NCI-H446 (cell line): Measurements from ENCODE around the gene MAGEB2.
"Not testable (repeated sequence)": the region's sequence is repeated elsewhere in the genome, so short reads cannot be mapped to it uniquely, and the experiment has no call there.

Experiments used
- DNase-seq, 2 experiments: peaks; one replicate each; lab custom pipeline; 2025; lab: John Stamatoyannopoulos, UW

The MAGEB2 gene, protein sequence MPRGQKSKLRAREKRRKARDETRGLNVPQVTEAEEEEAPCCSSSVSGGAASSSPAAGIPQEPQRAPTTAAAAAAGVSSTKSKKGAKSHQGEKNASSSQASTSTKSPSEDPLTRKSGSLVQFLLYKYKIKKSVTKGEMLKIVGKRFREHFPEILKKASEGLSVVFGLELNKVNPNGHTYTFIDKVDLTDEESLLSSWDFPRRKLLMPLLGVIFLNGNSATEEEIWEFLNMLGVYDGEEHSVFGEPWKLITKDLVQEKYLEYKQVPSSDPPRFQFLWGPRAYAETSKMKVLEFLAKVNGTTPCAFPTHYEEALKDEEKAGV

DNA sequence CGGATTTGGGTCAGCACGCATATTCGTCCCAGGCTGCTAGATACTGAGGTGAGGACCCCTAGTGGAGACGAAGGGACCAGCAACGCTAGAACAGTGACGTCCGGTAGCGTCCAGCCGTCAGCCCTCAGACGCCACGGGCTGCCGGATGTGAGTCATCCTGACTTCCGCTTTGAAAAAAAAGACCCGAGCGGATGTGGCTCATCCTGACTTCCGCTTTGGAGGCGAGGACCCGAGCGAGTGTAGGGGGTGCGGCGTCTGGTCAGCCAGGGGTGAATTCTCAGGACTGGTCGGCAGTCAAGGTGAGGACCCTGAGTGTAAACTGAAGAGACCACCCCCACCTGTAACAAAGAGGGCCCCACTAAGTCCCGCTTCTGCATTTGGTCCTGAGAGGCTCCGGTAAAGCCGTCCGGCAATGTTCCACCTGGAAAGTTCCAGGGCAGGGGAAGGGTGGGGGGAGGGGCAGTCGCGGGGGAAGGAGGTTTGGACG is at the start of gene MAGEB2:
Gene MAGEB2 (plus strand): TSS at position 207 of the 487 bp plus-strand sequence. CDS start 3,018 bp downstream, outside the sequence.
- DNase-seq = no peak

DNA sequence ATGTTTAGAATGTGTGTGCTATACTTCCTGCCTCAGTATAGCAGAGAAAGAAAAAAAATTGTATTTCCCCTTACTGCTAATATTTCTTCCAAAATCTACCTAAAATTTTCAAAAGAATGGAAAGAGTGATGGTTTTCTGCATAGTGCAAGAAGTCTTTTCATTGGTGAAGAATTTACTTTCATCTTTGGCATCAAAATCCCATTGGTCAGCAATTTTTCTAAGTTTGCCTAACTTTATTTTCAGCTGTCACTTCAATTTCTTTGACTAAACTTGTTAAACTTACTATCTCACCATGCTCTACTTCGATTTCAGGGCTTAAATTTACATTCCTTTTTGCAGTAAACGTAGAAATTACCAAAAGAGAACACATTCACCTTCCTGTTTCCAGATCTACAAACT is 44.5 kb upstream of the MAGEB2 start:
- no peak for DNase-seq

DNA sequence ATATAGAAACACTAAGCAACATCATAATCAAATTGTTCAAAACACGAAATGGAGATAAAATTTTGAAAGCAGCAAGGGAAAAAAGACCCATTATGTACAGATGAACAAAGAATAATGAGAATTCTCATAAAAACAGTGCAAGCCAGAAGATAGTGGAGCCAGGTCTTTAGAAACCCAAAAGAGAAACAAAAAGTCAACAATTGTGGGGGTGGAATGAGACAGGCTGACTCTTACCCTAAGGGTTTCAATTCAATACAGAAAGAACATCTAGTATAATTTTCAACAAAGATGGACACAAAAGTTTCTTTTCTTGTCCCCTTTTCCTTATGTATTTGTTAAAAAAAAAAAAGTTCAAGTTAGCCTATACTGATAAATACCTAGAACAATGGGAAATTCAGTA is 34.0 kb upstream of the MAGEB2 start:
- DNase-seq = no peak

DNA sequence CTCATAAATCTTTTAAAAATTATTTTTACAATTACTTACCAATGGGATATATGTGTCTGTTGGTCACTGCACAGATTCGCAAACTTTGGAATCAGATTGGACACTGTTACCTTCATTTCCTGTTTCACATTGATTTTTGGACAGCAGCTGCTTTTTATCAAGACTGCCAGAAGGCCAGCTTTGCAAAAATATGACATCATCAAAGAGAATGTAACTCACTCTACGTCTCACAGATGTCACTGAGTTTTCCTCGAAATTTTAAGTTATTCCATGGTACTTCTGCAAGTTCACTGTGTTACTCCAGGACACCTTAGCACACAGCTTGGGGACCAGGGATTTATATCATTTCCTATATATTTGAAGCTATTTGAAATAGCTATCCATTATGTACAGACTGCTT is 31.8 kb upstream of the MAGEB2 start:
- no peak for DNase-seq

DNA sequence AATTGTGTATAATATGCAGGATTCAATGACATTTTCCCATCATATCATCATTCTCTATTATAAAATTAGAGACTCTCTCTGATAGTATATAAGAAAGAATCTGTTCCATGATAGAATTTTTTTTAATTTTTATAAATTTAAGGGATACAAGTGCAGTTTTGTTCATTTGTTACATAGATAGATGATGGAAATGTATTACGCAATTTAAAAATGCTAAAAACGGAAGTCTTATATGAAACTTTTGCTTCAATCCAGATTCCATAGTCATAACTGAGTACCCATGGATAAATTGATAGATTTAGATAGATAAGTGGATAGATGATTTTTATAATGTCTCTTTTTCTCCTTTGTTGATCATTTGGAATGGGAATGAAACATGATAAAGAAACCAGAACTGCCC is 24.9 kb upstream of the MAGEB2 start:
- no peak for DNase-seq

DNA sequence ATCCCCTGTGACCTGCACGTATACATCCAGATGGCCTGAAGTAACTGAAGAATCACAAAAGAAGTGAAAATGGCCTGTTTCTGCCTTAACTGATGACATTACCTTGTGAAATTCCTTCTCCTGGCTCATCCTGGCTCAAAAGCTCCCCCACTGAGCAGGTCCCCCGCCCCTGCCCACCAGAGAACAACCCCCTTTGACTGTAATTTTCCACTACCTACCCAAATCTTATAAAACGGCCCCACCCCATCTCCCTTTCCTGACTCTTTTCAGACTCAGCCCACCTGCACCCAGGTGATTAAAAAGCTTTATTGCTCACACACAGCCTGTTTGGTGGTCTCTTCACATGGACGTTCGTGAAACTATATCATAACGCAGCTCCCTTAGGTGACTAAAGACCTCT is 21.5 kb upstream of the MAGEB2 start:
- DNase-seq = not testable (repeated sequence)

DNA sequence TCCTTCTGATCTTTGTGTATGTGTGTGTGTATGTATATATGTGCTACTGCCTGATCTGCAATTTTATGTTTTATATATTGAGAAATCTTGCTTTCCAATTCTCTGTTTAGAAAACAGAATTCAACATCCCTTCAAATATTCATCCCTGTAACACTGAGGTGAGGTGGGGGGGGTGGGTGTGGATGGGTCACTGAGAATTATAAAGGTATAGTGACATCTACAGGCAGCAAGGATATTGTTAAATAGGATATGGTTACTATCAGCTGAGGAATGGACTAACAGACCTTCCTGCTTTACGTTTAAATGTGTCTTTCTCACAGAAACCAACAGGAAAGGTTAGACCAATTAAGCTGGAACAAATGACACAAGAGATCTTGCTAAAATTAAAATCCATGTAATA is 19.0 kb upstream of the MAGEB2 start:
- DNase-seq = no peak

DNA sequence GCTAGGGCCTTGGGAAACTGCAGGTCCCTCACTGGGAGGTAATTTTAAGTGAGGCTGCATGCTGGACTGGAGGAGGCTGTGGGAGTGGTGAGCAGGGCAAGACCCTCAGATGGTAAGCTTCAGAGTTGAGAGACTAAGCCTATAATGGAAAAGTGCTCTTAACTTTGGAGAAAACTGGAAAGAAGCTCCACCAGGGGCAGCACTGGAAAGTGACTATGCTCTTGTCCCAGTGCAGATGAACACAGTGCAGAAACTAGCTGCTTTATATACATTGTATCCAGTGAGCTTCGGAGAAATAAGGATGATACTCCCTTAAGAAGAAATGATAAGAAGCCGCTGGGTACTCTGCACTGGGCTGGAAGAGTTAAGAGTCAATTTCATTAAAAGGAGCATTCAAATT is 3.2 kb upstream of the MAGEB2 start:
- no peak for DNase-seq

DNA sequence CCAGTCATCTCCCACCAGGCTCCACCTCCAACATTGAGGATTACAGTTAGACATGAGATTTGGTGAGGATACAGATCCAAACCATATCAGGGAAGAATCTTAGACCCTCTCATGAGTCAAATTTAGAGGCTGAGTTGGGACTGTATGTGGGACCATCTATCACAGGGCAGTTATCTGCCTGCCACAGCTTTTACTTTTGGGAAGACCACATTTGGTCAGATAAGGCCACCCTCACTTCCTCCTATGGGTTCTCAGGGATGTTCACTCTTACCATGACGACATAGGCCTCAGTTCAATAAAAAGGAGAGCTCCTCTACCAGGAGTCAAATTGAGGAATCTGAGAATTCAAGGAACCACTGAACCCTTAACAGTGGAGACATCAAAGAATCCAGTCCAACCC is 2.1 kb downstream of the MAGEB2 start:
- no peak for DNase-seq

DNA sequence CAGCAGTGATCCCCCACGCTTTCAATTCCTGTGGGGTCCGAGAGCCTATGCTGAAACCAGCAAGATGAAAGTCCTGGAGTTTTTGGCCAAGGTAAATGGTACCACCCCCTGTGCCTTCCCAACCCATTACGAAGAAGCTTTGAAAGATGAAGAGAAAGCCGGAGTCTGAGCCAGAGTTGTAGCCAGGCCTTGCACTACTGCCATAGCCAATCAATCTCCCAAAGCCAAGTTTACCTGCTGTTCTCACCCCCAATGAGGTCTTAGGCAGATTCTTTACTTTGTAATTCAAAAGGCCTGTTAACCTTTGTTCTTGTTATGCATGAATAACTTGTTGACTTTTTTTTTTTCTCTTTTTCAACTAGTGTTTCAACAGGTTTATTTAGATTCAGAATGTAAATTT is 4.0 kb downstream of the MAGEB2 start:
- DNase-seq = no peak

DNA sequence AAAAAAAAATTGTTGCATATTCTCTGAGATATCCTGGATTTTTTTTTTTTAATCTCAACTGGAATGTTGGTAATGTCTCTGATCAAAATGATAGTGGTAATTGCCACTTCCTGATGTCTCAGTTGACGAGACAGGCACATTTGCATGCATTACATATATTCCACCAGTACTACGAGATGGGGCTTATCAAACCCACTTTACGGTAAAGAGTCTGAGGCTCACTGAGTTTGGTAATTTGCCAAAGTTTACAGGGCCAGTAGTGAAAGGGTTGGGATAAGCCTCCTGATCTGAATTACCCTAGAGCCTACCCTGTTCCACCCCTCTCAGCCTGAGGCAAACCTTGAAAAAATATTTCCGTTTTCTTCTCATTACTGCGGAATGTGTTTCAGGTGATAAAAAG is 5.3 kb downstream of the MAGEB2 start:
- DNase-seq = no peak

DNA sequence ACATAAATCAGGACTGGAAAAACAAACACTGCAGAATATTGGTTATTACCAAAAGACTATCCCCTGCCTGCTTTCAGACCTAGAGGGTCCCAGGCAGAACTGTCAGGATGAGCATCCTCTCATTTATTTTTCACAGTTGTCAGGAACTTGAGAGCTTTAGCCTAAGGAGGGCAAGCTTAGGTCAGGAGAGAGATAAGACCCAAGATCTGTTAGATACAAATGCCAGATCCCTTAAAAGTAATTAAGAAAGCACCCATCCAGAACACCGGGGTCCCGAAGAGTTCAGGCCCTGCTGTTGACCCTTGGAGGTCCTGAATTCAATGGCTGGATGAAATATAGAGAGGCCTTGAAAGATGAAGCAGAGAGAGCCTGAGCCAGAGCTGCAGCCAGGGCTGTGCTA is 9.2 kb downstream of the MAGEB2 start:
- no peak for DNase-seq

DNA sequence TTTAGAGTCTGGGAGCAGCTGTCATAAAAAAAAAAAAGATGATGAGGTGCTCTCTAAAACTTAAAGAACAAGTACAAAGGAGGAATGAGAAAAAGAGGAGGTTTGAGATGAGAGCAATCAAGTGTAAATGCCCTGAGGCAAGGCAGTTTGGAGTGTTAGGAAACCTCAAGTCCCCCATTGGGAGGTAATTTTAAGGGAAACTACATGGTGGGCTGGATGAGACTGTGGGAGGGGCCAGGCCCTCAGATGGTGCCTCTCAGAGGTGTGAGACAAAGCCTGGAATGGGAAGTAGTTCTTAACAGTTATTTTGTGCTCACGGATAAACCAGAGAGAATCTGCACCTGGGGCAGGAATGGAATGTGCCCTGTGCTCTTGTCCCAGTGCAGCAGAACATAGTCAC is 13.2 kb downstream of the MAGEB2 start:
- no peak for DNase-seq

DNA sequence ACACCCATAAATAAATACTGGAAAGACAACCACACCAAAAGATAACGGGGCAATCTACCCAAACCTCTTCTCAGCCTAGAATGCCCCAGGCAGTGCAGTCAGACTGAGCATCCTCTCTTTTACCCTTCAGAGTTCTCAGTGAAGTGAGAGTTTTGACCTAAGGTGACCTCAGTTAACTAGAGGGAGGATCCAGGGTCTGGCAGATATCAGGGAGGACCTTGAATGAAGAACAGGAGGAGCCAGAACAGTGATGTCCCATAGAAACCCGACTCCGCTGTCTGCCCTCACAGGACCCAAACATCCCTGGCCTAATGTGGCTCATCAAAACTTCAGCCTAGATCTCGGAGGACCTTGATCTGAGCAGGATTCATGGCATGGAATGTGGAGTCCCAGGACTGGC is 15.0 kb downstream of the MAGEB2 start, which contains the start of gene MAGEB3:
Gene MAGEB3 (plus strand): TSS at position 263 of the 400 bp plus-strand sequence. CDS start 5,268 bp downstream, outside the sequence.
- DNase-seq = no peak

DNA sequence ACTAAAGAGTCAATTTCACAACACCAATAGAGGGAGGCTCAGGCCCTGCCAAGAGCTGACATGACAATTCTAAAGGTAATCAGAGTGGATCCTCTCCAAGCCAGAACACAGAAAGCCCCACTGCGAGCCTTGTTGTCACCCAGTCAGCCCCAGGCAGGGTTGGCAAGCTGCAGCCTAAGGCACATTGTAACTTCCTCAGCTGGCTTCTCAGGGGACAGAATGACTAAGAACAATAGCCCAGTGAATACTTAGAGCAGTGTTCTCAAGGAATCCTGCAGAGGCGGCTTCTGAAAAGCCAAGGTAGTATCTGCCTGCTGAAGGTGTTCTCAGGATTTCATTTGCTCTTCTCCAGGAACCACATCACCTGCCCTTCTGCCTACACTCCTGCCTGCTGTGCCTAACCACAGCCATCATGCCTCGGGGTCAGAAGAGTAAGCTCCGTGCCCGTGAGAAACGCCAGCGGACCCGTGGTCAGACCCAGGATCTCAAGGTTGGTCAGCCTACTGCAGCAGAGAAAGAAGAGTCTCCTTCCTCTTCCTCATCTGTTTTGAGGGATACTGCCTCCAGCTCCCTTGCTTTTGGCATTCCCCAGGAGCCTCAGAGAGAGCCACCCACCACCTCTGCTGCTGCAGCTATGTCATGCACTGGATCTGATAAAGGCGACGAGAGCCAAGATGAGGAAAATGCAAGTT is 26.5 kb downstream of the MAGEB2 start, which contains the start of gene MAGEB4:
Gene MAGEB4 (plus strand): TSS at position 277 of the 692 bp plus-strand sequence. CDS start 136 bp downstream, at position 413.
- DNase-seq = no peak

DNA sequence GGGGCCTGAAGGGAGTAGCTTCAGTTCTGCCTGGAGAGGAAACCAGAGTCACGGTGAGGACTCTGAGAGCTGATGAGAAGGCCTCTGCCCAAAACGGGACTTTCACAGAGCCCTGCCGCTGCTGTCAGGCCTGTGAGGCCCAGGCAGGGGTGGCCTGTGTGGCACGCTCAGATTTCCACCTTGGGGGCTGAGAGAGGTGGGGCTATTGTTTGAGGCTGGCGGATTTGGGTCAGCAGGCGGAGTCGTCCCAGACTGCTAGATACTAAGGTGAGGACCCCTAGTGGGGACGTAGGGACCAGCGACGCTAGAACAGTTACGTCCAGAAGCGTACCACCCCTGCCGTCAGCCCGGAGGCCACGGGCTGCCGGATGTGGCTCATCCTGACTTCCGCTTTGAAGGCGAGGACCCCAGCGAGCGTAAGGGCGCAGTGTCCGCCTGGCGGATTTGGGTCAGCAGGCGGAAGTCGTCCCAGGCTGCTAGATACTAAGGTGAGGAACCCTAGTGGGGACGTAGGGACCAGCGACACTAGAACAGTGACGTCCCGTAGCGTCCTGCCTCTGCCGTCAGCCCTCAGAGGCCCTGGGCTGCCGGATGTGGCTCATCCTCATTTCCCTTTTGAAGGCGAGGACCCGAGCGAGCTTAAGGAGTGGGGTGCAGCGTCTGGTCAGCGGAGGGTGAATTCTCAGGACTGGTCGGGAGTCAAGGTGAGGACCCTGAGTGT is 31.6 kb downstream of the MAGEB2 start, which contains the start of gene MAGEB1:
Gene MAGEB1 (plus strand): TSS at position 378 of the 721 bp plus-strand sequence. CDS start 3,348 bp downstream, outside the sequence.
- DNase-seq = no peak

DNA sequence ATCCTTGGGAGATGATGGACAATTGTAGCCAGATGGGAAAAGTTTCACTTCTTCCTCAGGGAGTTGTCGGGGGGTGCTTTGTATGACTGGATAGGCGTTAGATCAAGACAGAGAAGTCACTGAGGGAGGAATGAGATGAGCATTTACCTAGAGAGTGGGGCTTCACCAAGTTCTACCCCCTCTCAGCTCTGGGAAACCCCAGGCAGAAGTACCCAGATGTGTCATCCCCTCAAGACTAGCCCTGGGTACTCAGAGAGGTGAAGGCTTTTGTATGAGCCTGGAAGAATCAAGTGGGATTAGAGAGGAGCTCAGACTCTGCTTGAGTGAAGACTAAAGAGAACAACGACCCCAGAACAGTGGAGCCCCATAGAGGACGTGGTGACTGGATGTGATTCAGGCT is 33.5 kb downstream of the MAGEB2 start:
- no peak for DNase-seq

DNA sequence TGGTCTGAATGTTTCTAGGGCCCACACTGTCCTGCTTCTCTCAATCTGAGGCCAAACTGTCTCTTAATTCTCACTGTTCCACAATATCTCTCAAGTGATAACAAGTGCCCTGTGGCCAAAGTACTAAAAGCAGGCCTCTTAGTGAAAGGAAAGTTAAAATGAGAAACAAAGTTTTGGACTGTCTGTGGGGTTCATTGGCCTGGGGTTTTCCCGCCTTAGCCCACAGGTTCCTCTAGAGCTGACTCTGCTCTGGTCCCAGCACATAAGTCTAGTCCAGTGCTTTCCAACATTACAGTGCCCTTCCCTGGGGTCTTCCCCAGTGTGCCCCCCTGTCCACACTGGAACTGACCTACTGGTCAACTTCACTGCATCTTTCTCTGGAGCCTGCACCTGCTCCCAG is 37.9 kb downstream of the MAGEB2 start:
- DNase-seq = no peak

DNA sequence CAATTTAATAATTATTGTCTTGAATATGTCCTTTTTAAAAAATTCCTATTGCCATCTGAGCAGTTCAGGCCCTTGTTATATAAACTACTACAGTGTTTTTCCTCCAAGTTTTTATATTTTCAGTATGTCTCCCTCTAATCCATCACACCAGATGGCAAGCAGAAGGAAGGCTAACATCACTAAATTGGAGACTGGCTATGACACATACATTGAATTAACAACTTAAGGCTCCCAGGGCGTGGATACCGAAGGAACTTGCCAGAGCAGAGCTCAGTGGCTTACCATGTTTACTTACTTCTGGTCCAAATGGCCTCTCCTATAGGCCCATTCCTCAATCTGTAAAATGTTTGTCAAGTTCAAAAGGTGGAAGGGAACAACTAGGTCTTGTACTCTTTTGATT is 44.6 kb downstream of the MAGEB2 start:
- DNase-seq = no peak

DNA sequence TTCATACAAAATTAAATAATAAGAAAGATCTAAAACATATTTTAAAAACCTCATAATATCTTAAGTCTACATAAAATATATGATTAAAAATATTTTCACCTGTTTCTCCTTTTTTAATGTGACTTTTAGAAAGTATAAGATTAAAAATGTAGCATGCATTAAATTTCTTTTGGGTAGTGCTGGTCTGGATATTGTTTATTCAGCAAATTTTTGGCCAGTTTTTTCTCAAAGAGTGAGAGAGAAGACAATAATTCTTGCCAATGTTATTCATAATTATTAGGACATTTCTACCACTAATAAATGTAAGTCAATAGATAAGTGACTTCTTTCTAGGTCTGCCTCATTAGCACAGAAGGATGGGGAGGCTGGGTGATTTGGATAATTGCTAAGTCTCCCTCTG is 45.6 kb downstream of the MAGEB2 start:
- DNase-seq = no peak

DNA sequence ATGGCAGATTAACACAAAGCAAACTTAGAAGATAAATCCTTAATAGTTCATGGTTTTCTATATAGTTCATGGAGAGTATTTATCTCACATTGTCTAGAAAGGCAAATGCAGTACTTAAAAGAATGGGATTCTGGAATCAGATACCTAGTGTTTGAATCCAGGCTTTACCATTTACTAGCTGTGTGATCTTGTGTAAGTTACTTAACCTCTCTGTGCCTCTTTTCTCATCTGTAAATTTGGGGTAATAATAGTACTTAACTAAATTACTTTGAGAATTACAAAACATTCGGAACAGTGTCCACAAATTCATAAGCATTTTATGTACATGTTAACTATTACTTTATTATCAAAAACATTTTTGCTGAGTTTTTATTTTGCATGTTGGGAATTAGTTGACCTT is 47.4 kb downstream of the MAGEB2 start:
- DNase-seq = no peak
